ENCODE measurements around the gene PTCSC3.
"Not testable (repeated sequence)": the region's sequence is repeated elsewhere in the genome, so short reads cannot be mapped to it uniquely, and the experiment has no call there.

Gene PTCSC3

GRCh38 chr14:36171607-36172006 is 4.9 kb downstream of the PTCSC3 start:
- no peak for DNase-seq

GRCh38 chr14:36167431-36167830 is 9.1 kb downstream of the PTCSC3 start:
- no peak for DNase-seq

- no peak for DNase-seq
Observed at GRCh38 chr14:36163451-36163850, 13.1 kb downstream of the PTCSC3 start.

DNA sequence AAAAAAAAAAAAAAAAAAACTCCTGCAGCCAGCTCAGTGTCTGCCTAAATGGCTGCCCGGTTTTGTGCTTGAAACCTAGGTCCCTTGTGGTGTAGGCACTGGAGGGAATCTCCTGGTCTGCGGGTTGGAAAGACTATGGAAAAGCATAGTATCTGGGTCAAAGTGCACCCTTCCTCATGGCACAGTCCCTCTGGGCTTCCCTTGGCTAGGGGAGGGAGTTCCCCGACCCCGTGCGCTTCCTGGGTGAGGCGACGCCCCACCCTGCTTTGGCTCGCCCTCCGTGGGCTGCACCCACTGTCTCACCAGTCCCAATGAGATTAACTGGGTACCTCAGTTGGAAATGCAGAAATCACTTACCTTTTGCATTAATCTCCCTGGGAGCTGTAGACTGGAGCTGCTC is 14.3 kb downstream of the PTCSC3 start:
- DNase-seq, result no peak

- no peak for DNase-seq
Observed at GRCh38 chr14:36161776-36162175, 14.7 kb downstream of the PTCSC3 start.

DNA sequence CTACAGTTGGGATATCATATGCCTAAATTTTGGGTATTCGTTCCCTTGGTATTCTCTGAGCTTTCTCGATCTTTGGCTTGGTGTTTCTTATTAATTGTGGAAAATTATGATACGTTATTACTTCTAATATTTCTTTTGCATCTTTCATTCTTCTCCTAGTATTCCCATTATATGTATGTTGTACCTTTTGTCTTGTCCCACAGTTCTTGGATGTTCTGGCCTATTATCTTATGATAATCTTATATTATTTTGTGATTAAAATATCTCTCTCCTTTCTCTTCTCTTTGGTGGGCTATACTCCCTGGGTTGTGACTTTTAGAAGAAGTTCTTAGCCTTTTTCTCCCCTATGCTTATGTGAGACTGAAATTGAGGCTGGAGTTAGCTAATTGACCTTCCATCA is 25.2 kb downstream of the PTCSC3 start:
- no peak for DNase-seq

- DNase-seq, result no peak
Observed at GRCh38 chr14:36134038-36134437, 42.5 kb downstream of the PTCSC3 start.

GRCh38 chr14:36132826-36133225 is 43.7 kb downstream of the PTCSC3 start:
- no peak for DNase-seq

GRCh38 chr14:36130186-36130585 is 46.3 kb downstream of the PTCSC3 start:
- no peak for DNase-seq

- DNase-seq, result no peak
Observed at GRCh38 chr14:36129181-36129580, 47.3 kb downstream of the PTCSC3 start.

GRCh38 chr14:36113341-36113740 is 63.2 kb downstream of the PTCSC3 start:
- DNase-seq, result no peak

DNA sequence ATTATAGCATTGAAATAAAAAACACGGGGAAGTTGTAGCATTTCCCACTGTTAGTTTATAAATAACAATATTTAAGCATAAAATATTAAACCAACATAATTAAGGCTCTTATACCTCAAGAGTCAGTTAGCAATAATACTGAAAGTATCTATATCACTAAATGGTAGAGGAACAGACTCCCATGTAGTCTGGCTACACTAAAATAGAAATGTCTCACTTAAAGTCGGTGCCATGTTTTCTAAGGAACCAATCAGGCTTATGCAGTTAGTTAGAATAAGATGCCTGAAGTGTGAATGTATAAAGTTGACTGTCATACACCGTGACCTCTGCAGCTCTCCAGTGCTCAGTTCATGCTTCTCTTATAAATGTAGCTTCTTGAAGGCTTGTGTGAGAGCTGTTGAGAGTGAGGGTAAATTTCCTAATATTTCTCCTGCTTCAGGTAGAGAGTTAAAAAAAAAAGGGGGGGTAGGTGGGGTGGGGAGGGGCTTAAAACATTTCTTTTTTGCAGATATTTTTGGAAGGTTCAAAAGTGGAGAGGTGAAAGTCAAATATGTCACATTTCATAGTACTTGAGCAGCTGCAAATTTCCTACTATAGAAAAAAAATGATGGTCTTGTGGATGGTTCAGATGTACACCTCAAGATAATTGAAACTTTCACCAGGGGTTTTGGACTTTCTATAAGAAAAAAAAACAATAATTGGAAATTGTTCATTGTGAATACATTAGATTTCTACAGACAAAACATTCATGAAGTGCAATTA is 64.5 kb downstream of the PTCSC3 start:
- no peak for DNase-seq

- no peak for DNase-seq
Observed at GRCh38 chr14:36105401-36105800, 71.1 kb downstream of the PTCSC3 start.

DNA sequence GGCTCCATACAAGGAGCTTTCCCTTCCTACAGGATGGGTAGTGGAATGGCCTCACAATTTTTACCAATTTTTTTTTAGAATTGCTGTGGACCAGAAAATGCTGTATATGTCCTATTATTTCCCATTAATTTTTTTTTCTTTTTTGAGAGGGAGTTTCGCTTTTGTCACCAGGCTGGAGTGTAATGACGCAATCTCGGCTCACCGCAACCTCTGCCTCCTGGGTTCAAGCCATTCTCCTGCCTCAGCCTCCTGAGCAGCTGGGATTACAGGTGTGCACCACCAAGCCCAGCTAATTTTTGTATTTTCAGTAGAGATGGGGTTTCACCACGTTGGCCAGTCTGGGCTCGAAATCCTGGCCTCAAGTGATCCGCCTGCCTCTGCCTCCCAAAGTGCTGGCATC is 72.3 kb downstream of the PTCSC3 start:
- DNase-seq, result not testable (repeated sequence)

DNA sequence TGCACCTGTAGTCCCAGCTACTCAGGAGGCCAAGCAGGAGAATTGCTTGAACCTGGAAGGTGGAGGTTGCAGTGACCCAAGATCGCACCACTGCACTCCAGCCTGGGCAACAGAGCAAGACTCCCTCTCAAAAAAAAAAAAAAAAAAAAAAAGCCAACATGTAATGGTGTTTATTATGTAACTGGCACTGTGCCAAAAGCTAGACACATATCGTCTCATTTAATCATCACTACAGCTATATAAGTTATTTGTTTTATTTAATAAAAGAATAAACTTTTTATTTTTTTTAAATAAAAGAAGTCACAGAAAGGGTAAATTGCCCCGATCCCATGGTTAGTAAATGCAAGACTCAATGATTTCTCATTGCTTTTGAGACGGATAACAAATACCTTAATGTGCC is 76.9 kb downstream of the PTCSC3 start:
- no peak for DNase-seq

DNA sequence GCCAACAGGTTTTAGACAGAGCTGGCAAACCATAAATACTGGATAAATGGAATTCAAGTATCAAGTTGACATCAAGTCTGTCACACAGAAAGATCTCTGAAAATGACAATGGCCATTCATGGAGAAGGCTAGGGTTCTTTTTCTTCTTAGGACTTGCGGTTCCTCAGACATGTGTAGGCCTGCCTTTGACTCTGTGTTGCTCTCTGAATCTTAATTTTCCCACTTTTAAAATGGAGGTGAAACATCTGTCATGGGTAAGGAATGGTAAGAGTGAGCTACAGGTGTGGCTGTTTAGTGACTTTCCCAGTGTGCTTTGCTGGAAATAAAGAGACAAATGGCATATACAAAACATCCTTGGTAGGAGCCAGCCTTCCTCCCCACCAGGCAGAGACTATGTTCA is 79.2 kb downstream of the PTCSC3 start:
- DNase-seq, result no peak

DNA sequence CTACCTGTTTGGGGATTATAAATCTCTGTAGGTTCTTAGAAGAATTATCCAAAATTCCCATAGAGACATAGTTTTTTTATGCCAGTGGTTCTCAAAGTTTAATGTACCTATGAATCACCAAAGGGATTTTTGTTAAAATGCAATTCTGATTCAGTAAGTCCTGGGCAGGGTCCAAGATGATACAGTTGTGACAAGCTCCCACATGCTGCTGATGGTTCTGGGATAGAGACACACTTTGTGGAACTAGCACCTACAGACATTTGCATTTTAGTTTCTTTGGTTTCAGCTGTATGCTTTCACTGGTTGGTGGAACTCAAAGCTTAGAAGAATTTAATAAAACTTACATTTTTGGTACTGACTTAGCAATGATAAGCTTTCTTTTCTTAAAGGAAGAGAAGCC is 80.4 kb downstream of the PTCSC3 start:
- no peak for DNase-seq

DNA sequence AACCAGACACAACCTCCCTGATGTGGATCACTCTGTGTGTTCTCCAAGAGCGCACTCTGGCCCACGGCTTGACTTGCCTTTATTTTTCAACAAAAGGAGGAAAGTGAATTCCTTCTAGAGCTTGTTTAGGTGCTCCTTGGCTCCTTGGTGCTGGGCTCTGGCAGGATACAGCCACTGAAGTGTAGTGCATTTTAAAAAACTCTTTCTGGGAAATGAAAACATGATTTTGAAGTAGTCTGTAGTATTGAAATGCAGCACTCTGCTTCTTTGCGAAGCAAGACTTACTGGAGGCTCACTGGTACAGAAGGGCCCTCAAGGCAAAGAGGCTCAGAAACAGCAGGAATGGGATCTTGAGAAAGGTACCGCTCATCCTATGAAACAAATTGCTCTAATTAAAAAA is 81.6 kb downstream of the PTCSC3 start:
- DNase-seq, result no peak

- DNase-seq, result peak; percentile 4
Observed at GRCh38 chr14:36091096-36091495, 85.4 kb downstream of the PTCSC3 start.

GRCh38 chr14:36087411-36087810 is 89.1 kb downstream of the PTCSC3 start:
- DNase-seq, result no peak

- DNase-seq, result no peak
Observed at GRCh38 chr14:36086629-36087395, 89.7 kb downstream of the PTCSC3 start.

GRCh38 chr14:36085861-36086260 is 90.7 kb downstream of the PTCSC3 start:
- DNase-seq, result no peak
